ENCODE data around the gene ST3GAL3. TPM values are rescaled to one million over a fixed set of nuclear protein-coding genes. Genes with fewer than 3 reads are reported as not detected.

The ST3GAL3 gene
- total and polyA plus RNA-seq, 2 of the 13 experiments (the other 11 are each of a cell fraction or from before 2014, with no cell fraction given): 5.1 to 8.1 TPM

DNA sequence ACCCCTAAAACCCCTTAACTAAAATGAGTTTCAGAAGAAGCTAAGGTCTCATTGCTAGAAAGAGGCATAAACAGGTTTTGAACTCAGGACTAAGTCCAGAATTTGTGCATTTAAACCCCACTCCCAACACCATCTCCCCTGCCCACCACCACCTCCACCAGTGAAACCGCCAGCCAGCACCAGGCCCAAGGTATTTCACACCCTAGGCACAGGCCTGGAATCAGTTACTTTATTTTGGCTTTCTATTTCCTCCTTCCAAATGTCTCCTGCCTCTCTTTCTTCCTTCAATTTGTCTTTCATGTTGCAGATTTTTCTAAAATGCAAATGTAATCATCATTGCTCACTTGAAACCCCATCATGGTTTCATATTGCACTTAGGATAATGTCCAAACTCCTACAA is 237.5 kb downstream of the ST3GAL3 start:
- CTCF ChIA-PET (ENCODE audit: low intra/inter-chr PET ratio, low total read pairs): no interaction called here
- FAIRE-seq (no peak), DNase-seq (ENCODE audit: low spot score) (no peak), ATAC-seq (no peak)
- intact Hi-C loops (cut with micrococcal nuclease; ENCODE audit: unreplicated experiment): loop anchor here (5.0 kb wide), 1 partner anchor 238 kb away; the partner anchor contains the start of gene ST3GAL3
- Histone ChIP-seq H3K27ac (ENCODE audit: extremely low read length, insufficient read depth, low read length) (no peak overlapping the region), H3K79me2 (ENCODE audit: insufficient read depth, low read length) (peaks cover 11% of the 10 kb centered on the region), H3K36me3 (replicated peaks in 1 of 2; ENCODE audit: control insufficient read depth in 1 of 2, insufficient read depth in 2 of 2, low read length in 2 of 2) (no peaks in the 10 kb centered on the region), H2AFZ (ENCODE audit: low read length) (no peak overlapping the region), H3K4me3 (replicated peaks in 1 of 3; ENCODE audit: insufficient read depth in 1 of 3, low read depth in 2 of 3, low read length in 3 of 3) (no peak overlapping the region), H4K20me1 (ENCODE audit: insufficient read depth, low read length) (no peaks in the 10 kb centered on the region), H3K4me2 (ENCODE audit: low read depth, low read length) (no peak overlapping the region; the same call in 1 of the 2 replicates), H3K4me1 (ENCODE audit: insufficient read depth, low read length) (peaks cover 27% of the 10 kb centered on the region), H3K27me3 (ENCODE audit: control insufficient read depth in 1 of 2, insufficient read depth in 2 of 2, low read length in 2 of 2) (no peaks in the 10 kb centered on the region; a peak in 1 of 5 replicates), H3K9me3 (ENCODE audit: low read length) (no peaks in the 10 kb centered on the region), H3K9ac (ENCODE audit: insufficient read depth, low read depth, low read length) (no peak overlapping the region)
- 100% methylated on average over 1 of the region's 1 CpG for WGBS (ENCODE audit: low lambda C conversion rate)
- POLR2A ChIA-PET: interaction anchor here (3.8 kb wide), 1 partner anchor 30 kb away, joined by 15 read pairs; the partner anchor contains the start of gene ATP6V0B
- in situ Hi-C loops (cut with HindIII; ENCODE audit: extremely low pct_ligation_motif_present, low pct_unique_long_range_greater_than_20kb): no loop called here
- BruUV-seq (replicated peaks): no TSS peak
- no peak for TF ChIP-seq ZNF235 (CRISPR knock-in tag; IDR thresholded peaks at IDR 0.05; ENCODE audit: borderline replicate concordance)
- TF ChIP-seq TP53 (CRISPR knock-in tag; conservative IDR thresholded peaks at IDR 0.05): no peak
- TF ChIP-seq ZC3H4 (CRISPR knock-in tag; IDR thresholded peaks at IDR 0.05; ENCODE audit: borderline replicate concordance): no peak
- no peak for TF ChIP-seq POLR2AphosphoS5 (IDR thresholded peaks at IDR 0.05; ENCODE audit: low read depth, low read length)
- TF ChIP-seq TARDBP (CRISPR knock-in tag; IDR thresholded peaks at IDR 0.05): no peak
- no peak for TF ChIP-seq PHB2 (IDR thresholded peaks at IDR 0.05; ENCODE audit: partially characterized antibody)
- TF ChIP-seq, protein P1, sequence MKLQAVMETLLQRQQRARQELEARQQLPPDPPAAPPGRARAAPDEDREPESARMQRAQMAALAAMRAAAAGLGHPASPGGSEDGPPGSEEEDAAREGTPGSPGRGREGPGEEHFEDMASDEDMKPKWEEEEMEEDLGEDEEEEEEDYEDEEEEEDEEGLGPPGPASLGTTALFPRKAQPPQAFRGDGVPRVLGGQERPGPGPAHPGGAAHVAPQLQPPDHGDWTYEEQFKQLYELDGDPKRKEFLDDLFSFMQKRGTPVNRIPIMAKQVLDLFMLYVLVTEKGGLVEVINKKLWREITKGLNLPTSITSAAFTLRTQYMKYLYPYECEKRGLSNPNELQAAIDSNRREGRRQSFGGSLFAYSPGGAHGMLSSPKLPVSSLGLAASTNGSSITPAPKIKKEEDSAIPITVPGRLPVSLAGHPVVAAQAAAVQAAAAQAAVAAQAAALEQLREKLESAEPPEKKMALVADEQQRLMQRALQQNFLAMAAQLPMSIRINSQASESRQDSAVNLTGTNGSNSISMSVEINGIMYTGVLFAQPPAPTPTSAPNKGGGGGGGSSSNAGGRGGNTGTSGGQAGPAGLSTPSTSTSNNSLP (IDR thresholded peaks at IDR 0.05; ENCODE audit: low read depth, low read length): no peak
- no peak for TF ChIP-seq NR0B2 (CRISPR knock-in tag; IDR thresholded peaks at IDR 0.05)
- no peak for TF ChIP-seq ZNF687 (CRISPR knock-in tag; IDR thresholded peaks at IDR 0.05)
- TF ChIP-seq, protein P2, sequence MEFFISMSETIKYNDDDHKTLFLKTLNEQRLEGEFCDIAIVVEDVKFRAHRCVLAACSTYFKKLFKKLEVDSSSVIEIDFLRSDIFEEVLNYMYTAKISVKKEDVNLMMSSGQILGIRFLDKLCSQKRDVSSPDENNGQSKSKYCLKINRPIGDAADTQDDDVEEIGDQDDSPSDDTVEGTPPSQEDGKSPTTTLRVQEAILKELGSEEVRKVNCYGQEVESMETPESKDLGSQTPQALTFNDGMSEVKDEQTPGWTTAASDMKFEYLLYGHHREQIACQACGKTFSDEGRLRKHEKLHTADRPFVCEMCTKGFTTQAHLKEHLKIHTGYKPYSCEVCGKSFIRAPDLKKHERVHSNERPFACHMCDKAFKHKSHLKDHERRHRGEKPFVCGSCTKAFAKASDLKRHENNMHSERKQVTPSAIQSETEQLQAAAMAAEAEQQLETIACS (CRISPR knock-in tag; IDR thresholded peaks at IDR 0.05): no peak
- TF ChIP-seq CENPX (CRISPR knock-in tag; IDR thresholded peaks at IDR 0.05): no peak
- TF ChIP-seq HINFP (CRISPR knock-in tag; IDR thresholded peaks at IDR 0.05; ENCODE audit: low read depth): no peak
- TF ChIP-seq ATF3 (CRISPR knock-in tag; IDR thresholded peaks at IDR 0.05): no peak
- TF ChIP-seq ZNF704 (CRISPR knock-in tag; IDR thresholded peaks at IDR 0.05; ENCODE audit: borderline replicate concordance): no peak

All from HepG2 (cell line).